IMR-90 (cell line): ENCODE measurements around the gene MTHFS. TPM values are rescaled to one million over a fixed set of nuclear protein-coding genes. Genes with fewer than 3 reads are reported as not detected.

ENCODE experiments used
- ATAC-seq: fragments of 200-7000 bp; cut with Tn5 transposase; 2 replicates; pipeline ENCODE4 v1.9.1; 2020; ENCODE audit warnings: low read depth, mild to moderate bottlenecking, moderate library complexity
- BruUV-seq: library from RNA; stranded (reverse); fragments of 400-500 nt; replicated peaks from 2 replicates; lab custom pipeline; 2021; lab: Mats Ljungman, UMichigan
- CTCF ChIA-PET: fragments of 300-600 bp; formaldehyde crosslinking; extraction: SDS; loops from one replicate; lab custom pipeline; 2021; ENCODE audit warnings: antibody characterized with exemption; lab: Yijun Ruan, JAX
- POLR2A ChIA-PET: fragments of 300-600 bp; sonication (Branson Sonifier 250); formaldehyde crosslinking; loops from one replicate; lab custom pipeline; 2022; ENCODE audit warnings: antibody characterized with exemption; ENCODE audit not compliant: unreplicated experiment; lab: Charles Lee
- DNase-seq: peaks from one replicate; pipeline ENCODE4 v3.0.0; 2013
- H2AFZ ChIP-seq: replicated peaks from 2 replicates; pipeline ENCODE3; 2013; ENCODE audit warnings: low read length, mild to moderate bottlenecking; ENCODE audit not compliant: poor library complexity
- H2AK5ac ChIP-seq: 2 replicates; pipeline ENCODE4 v1.6.1; 2013; ENCODE audit warnings: low read depth, low read length, inconsistent platforms
- H2AK9ac ChIP-seq: replicated peaks from 2 replicates; pipeline ENCODE3; 2013; ENCODE audit warnings: mild to moderate bottlenecking, low read depth, low read length, moderate library complexity; ENCODE audit not compliant: poor library complexity
- H2BK120ac ChIP-seq: 2 replicates; pipeline ENCODE4 v1.6.1; 2013; ENCODE audit warnings: low read depth, low read length, inconsistent platforms
- H2BK15ac ChIP-seq: 3 replicates; pipeline ENCODE4 v1.6.1; 2013; ENCODE audit warnings: low read depth, low read length, inconsistent platforms
- H2BK20ac ChIP-seq: 2 replicates; pipeline ENCODE4 v1.6.1; 2013; ENCODE audit warnings: low read depth, mild to moderate bottlenecking, inconsistent platforms, low read length, moderate library complexity
- H2BK5ac ChIP-seq: 2 replicates; pipeline ENCODE4 v1.6.1; 2013; ENCODE audit warnings: mild to moderate bottlenecking, low read depth, low read length, inconsistent platforms; ENCODE audit not compliant: poor library complexity, severe bottlenecking
- H3K14ac ChIP-seq: replicated peaks from 2 replicates; pipeline ENCODE4 v1.6.1; 2013; ENCODE audit warnings: low read depth, low read length, inconsistent platforms
- H3K18ac ChIP-seq: 2 replicates; pipeline ENCODE4 v1.6.1; 2013; ENCODE audit warnings: low read depth, low read length, control low read depth
- H3K23ac ChIP-seq: 2 replicates; pipeline ENCODE4 v1.6.1; 2013; ENCODE audit warnings: low read depth, low read length, inconsistent platforms
- H3K27ac ChIP-seq: 2 replicates; pipeline ENCODE4 v1.5.1; 2013; ENCODE audit warnings: mild to moderate bottlenecking, control low read depth, low read length; ENCODE audit not compliant: insufficient read depth
- H3K27me3 ChIP-seq: 2 replicates; pipeline ENCODE4 v1.6.1; 2013; ENCODE audit warnings: low read length; ENCODE audit not compliant: control insufficient read depth, insufficient read depth
- H3K36me3 ChIP-seq: 2 replicates; pipeline ENCODE4 v1.6.1; 2013; ENCODE audit warnings: low read length, mixed read lengths; ENCODE audit not compliant: control insufficient read depth, insufficient read depth
- H3K4ac ChIP-seq: 2 replicates; pipeline ENCODE4 v1.6.1; 2013; ENCODE audit warnings: low read depth, low read length, inconsistent platforms
- H3K4me1 ChIP-seq: 2 replicates; pipeline ENCODE4 v1.6.1; 2013; ENCODE audit warnings: low read length, mixed read lengths; ENCODE audit not compliant: control insufficient read depth, insufficient read depth
- H3K4me2 ChIP-seq: 2 replicates; pipeline ENCODE4 v1.6.1; 2013; ENCODE audit warnings: low read depth, mild to moderate bottlenecking, control low read depth, low read length, moderate library complexity
- H3K4me3 ChIP-seq: 2 replicates; pipeline ENCODE4 v1.5.1; 2013; ENCODE audit warnings: low read depth, mild to moderate bottlenecking, control low read depth, low read length, moderate library complexity; ENCODE audit not compliant: insufficient read depth
- H3K56ac ChIP-seq: 2 replicates; pipeline ENCODE4 v1.6.1; 2013; ENCODE audit warnings: low read length, inconsistent platforms; ENCODE audit not compliant: insufficient read depth; ENCODE audit errors: extremely low read depth
- H3K79me1 ChIP-seq, 2 experiments: 2 replicates each; pipeline ENCODE4 v1.6.1; 2013; ENCODE audit warnings: low read length in 2 of 2, inconsistent platforms in 1 of 2, low read depth in 1 of 2
- H3K9ac ChIP-seq: 2 replicates; pipeline ENCODE4 v1.6.1; 2013; ENCODE audit warnings: low read depth, low read length, control low read depth
- H3K9me1 ChIP-seq: 2 replicates; pipeline ENCODE4 v1.6.1; 2013; ENCODE audit warnings: low read length, inconsistent platforms; ENCODE audit not compliant: insufficient read depth
- H3K9me3 ChIP-seq: 2 replicates; pipeline ENCODE4 v1.6.1; 2013; ENCODE audit warnings: low read length; ENCODE audit not compliant: control insufficient read depth, insufficient read depth
- H4K20me1 ChIP-seq: 2 replicates; pipeline ENCODE4 v1.6.1; 2013; ENCODE audit warnings: low read length, inconsistent platforms; ENCODE audit not compliant: insufficient read depth
- H4K5ac ChIP-seq: 2 replicates; pipeline ENCODE4 v1.6.1; 2013; ENCODE audit warnings: mild to moderate bottlenecking, low read depth, low read length, control low read depth
- H4K8ac ChIP-seq, 2 experiments: 2 replicates each; pipeline ENCODE4 v1.6.1; 2013; ENCODE audit warnings: low read depth in 2 of 2, low read length in 2 of 2, control low read depth in 1 of 2, inconsistent platforms in 1 of 2
- H4K91ac ChIP-seq: 2 replicates; pipeline ENCODE4 v1.6.1; 2013; ENCODE audit warnings: low read depth, low read length, inconsistent platforms; ENCODE audit not compliant: insufficient read depth
- BHLHE40 ChIP-seq: fragments of 150-350 bp; IDR thresholded peaks from 2 replicates; pipeline ENCODE4 v1.6.1; 2016; ENCODE audit warnings: mild to moderate bottlenecking, low read depth, low read length
- CHD1 ChIP-seq: IDR thresholded peaks from 2 replicates; pipeline ENCODE4 v1.6.1; 2012; ENCODE audit warnings: low read depth, low read length, improper control_type of control experiment
- FOS ChIP-seq: fragments of 150-350 bp; IDR thresholded peaks from 2 replicates; pipeline ENCODE4 v1.6.1; 2016; ENCODE audit warnings: low read depth, low read length
- MAFK ChIP-seq: IDR thresholded peaks from 2 replicates; pipeline ENCODE4 v1.6.1; 2012; ENCODE audit warnings: low read depth, low read length, improper control_type of control experiment
- MXI1 ChIP-seq: IDR thresholded peaks from 2 replicates; pipeline ENCODE4 v1.6.1; 2012; ENCODE audit warnings: low read depth, mild to moderate bottlenecking, low read length, moderate library complexity, borderline replicate concordance
- NFE2L2 ChIP-seq: fragments of 150-350 bp; IDR thresholded peaks from 2 replicates; pipeline ENCODE4 v1.6.1; 2016; ENCODE audit warnings: low read depth, mild to moderate bottlenecking, low read length
- POLR2A ChIP-seq: IDR thresholded peaks from 2 replicates; pipeline ENCODE4 v1.6.1; 2012; ENCODE audit warnings: mild to moderate bottlenecking, low read depth, low read length
- RCOR1 ChIP-seq: IDR thresholded peaks from 2 replicates; pipeline ENCODE4 v1.6.1; 2012; ENCODE audit warnings: mild to moderate bottlenecking, low read length, improper control_type of control experiment; ENCODE audit not compliant: insufficient replicate concordance
- RFX5 ChIP-seq: IDR thresholded peaks from 2 replicates; pipeline ENCODE4 v1.8.0; 2012; ENCODE audit warnings: low read depth, mild to moderate bottlenecking, low read length, moderate library complexity
- SMC3 ChIP-seq: fragments of 150-350 bp; IDR thresholded peaks from 2 replicates; pipeline ENCODE4 v1.6.1; 2016; ENCODE audit warnings: low read depth, mild to moderate bottlenecking, antibody characterized with exemption, low read length, moderate library complexity
- WGBS, 2 experiments: methylation state at CpG; one replicate each; pipeline versions ENCODE4 v1.1.5 to v1.1.7; 2013; ENCODE audit warnings: missing lambda C conversion rate in 2 of 2; ENCODE audit not compliant: insufficient read length in 1 of 2; ENCODE audit errors: extremely low coverage in 2 of 2; 5-methylcytosine and 5-hydroxymethylcytosine counted together
- dilution Hi-C: fragments of 300-500 bp; cut with HindIII; formaldehyde crosslinking; loops from one replicate; pipeline ENCODE4 v1.14.3; 2018; ENCODE audit warnings: low sequenced_read_pairs; ENCODE audit not compliant: unreplicated experiment
- in situ Hi-C: fragments of 300-500 bp; cut with MboI; formaldehyde crosslinking; loops from 3 replicates; pipeline ENCODE4 v1.14.3; 2019; ENCODE audit warnings: low sequenced_read_pairs, inconsistent platforms, mixed read lengths
- intact Hi-C: fragments of 100-400 bp; cut with micrococcal nuclease; formaldehyde crosslinking; loops from 2 replicates; pipeline ENCODE4 v1.10.0; 2022
- polyA plus RNA-seq, 3 experiments: library from polyadenylated mRNA; depleted of rRNA; stranded (reverse); fragments of >200 nt; gene quantifications; 2 replicates each; pipeline ENCODE4 v1.2.3, GENCODE V29; 2012; ENCODE audit warnings: low replicate concordance in 1 of 3
- total RNA-seq: library from RNA; depleted of rRNA; stranded (reverse); fragments of >200 nt; gene quantifications from 2 replicates; pipeline ENCODE4 v1.2.3, GENCODE V29; 2012
- TF ChIP-seq, protein P1 (sequence below): conservative IDR thresholded peaks from 2 replicates; pipeline ENCODE4 v1.5.1; 2012; ENCODE audit warnings: mild to moderate bottlenecking, low read depth, low read length, improper control_type of control experiment

The MTHFS gene
- total and polyA plus RNA-seq, 2 of the 4 experiments (the other 2 are of a cell fraction): 5.5 to 6.3 TPM

DNA sequence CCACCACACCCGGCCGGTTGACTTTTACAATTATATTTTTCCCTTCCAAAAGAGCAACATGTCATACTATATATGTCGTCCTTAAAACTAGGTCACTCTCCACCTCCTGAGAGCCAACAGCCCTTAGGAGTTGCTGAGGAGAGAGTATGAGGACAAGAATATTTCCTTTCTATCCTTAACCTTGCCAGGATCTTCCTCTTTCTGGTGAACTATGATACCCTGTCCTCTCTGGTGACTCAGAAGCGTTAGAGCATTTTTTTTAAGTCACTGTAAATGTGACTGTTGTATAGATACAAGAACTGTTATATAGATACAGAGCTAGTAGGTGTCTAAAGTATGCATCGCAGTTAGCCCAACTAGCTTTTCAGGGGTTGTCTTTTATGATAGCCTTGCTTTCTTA is 33.7 kb upstream of the MTHFS start:
- no CpG with 5 or more reads among the region's 5 CpGs for WGBS, 2 experiments
- ATAC-seq (no peak), DNase-seq (no peak)
- H3K79me1 ChIP-seq: no peaks in the 10 kb centered on the region
- H2BK15ac ChIP-seq: no peak overlapping the region
- no peaks in the 10 kb centered on the region for H4K20me1 ChIP-seq
- no peak overlapping the region for H2AK5ac ChIP-seq
- ChIA-PET POLR2A (no interaction called here), CTCF (no interaction called here)
- no peak overlapping the region for H3K4me3 ChIP-seq
- H4K5ac ChIP-seq: no peak overlapping the region
- no peak overlapping the region for H4K8ac ChIP-seq
- H3K4me1 ChIP-seq: no peaks in the 10 kb centered on the region
- H3K27ac ChIP-seq: no peak overlapping the region
- intact Hi-C loops (no loop called here), dilution Hi-C loops (no loop called here), in situ Hi-C loops (no loop called here)
- H2BK5ac ChIP-seq: no peak overlapping the region
- H3K9me3 ChIP-seq: no peaks in the 10 kb centered on the region
- H3K23ac ChIP-seq: no peak overlapping the region
- no peak overlapping the region for H3K18ac ChIP-seq
- H3K56ac ChIP-seq: no peak overlapping the region
- H3K9me1 ChIP-seq: no peaks in the 10 kb centered on the region
- no peak for TF ChIP-seq POLR2A
- TF ChIP-seq FOS: no peak
- no peak for TF ChIP-seq RCOR1
- TF ChIP-seq, protein P1, sequence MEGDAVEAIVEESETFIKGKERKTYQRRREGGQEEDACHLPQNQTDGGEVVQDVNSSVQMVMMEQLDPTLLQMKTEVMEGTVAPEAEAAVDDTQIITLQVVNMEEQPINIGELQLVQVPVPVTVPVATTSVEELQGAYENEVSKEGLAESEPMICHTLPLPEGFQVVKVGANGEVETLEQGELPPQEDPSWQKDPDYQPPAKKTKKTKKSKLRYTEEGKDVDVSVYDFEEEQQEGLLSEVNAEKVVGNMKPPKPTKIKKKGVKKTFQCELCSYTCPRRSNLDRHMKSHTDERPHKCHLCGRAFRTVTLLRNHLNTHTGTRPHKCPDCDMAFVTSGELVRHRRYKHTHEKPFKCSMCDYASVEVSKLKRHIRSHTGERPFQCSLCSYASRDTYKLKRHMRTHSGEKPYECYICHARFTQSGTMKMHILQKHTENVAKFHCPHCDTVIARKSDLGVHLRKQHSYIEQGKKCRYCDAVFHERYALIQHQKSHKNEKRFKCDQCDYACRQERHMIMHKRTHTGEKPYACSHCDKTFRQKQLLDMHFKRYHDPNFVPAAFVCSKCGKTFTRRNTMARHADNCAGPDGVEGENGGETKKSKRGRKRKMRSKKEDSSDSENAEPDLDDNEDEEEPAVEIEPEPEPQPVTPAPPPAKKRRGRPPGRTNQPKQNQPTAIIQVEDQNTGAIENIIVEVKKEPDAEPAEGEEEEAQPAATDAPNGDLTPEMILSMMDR: no peak
- TF ChIP-seq SMC3: no peak
- no peak for TF ChIP-seq MXI1
- no peak for TF ChIP-seq NFE2L2
- no peak for TF ChIP-seq BHLHE40
- no peak for TF ChIP-seq CHD1
- no peak for TF ChIP-seq MAFK
- no peak for TF ChIP-seq RFX5
- H2AK9ac ChIP-seq: no peak overlapping the region
- H3K4me2 ChIP-seq: no peak overlapping the region
- no peak overlapping the region for H3K14ac ChIP-seq
- no peak overlapping the region for H4K91ac ChIP-seq
- H3K4ac ChIP-seq: no peak overlapping the region
- H3K9ac ChIP-seq: no peak overlapping the region
- H2BK20ac ChIP-seq: no peak overlapping the region
- BruUV-seq: no TSS peak
- H3K27me3 ChIP-seq: peaks cover 2% of the 10 kb centered on the region; the same call in 1 of the 2 replicates
- H2BK120ac ChIP-seq: no peak overlapping the region
- H3K36me3 ChIP-seq: no peaks in the 10 kb centered on the region
- no peak overlapping the region for H2AFZ ChIP-seq
